Suprapubic skin (tissue), 3 donors: ENCODE results near the gene SNURF.

Experiments used
- CTCF ChIP-seq, 2 donors: fragments of 200-600 bp in 1 of 2; fragments of 450-650 bp in 1 of 2; sonication (generic) in 1 of 2; IDR thresholded peaks; one replicate each; pipeline ENCODE4 v1.5.1; 2016 to 2019; ENCODE audit warnings: antibody characterized with exemption in 2 of 2, mild to moderate bottlenecking in 1 of 2, moderate library complexity in 1 of 2
- EP300 ChIP-seq: sonication (generic); formaldehyde crosslinking; IDR thresholded peaks from one replicate; pipeline ENCODE4 v1.6.1; 2017; ENCODE audit warnings: antibody characterized with exemption

GRCh38 chr15:24944954-24945353, 9.8 kb upstream of the SNURF start:
- TF ChIP-seq EP300 (no peak), CTCF (IDR thresholded peaks at IDR 0.05) (no peak)
